Lower leg skin (tissue), 3 donors: Measurements from ENCODE around the gene SLX9.

Source experiments
- CTCF ChIP-seq, 3 donors: fragments of 450-650 bp; IDR thresholded peaks; one replicate each; pipeline ENCODE4 v1.5.1; 2016; ENCODE audit warnings: antibody characterized with exemption in 3 of 3, mild to moderate bottlenecking in 3 of 3, moderate library complexity in 2 of 3
- POLR2A ChIP-seq, 2 donors: fragments of 450-650 bp; IDR thresholded peaks; one replicate each; pipeline ENCODE4 v1.6.1; 2016 to 2017; ENCODE audit warnings: antibody characterized with exemption in 2 of 2, mild to moderate bottlenecking in 1 of 2, moderate library complexity in 1 of 2

GRCh38 chr21:44905016-44905727 is 34.7 kb upstream of the SLX9 start:
- TF ChIP-seq CTCF (IDR thresholded peaks at IDR 0.05) (no peak), POLR2A (IDR thresholded peaks at IDR 0.05) (no peak)
